Measurements from ENCODE around the gene FBXL7. TPM values are rescaled to one million over a fixed set of nuclear protein-coding genes. Genes with fewer than 3 reads are reported as not detected.

FBXL7 gene
- total and polyA plus RNA-seq, 2 of the 8 experiments (the other 6 are each of a cell fraction or from before 2014, with no cell fraction given): 17.7 to 17.8 TPM

DNA sequence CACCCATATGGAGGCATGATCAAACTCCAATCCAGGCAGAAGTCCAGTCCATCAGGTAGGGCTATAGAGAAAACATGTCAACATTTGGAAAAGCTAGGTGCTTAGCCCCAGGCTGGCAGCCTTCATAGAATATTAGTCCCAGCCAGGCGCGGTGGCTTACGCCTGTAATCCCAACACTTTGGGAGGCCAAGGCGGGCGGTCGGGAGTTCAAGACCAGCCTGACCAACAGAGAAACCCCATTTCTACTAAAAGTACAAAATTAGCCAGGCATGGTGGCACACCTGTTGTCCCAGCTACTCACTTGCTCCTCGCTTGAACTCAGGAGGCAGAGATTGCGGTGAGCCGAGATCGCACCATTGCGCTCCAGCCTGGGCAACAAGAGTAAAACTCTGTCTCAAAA lies 393.9 kb downstream of the FBXL7 start:
- Histone ChIP-seq H3K4me3 (ENCODE audit: extremely low read depth in 1 of 4, insufficient read depth in 2 of 4, low read depth in 3 of 4, low read length in 4 of 4) (no peak overlapping the region), H3K27me3 (replicated peaks in 1 of 4; ENCODE audit: control insufficient read depth in 3 of 4, extremely low read depth in 1 of 4, insufficient read depth in 3 of 4, low read length in 3 of 4) (no peaks in the 10 kb centered on the region), H2BK15ac (ENCODE audit: low read length) (no peak overlapping the region), H3K4ac (replicated peaks; ENCODE audit: insufficient read length, low read depth, low read length) (no peak overlapping the region), H3K27ac (ENCODE audit: low read depth, low read length) (no peak overlapping the region), H4K91ac (replicated peaks; ENCODE audit: insufficient read length, low read length) (no peak overlapping the region), H3K14ac (ENCODE audit: insufficient read length) (no peak overlapping the region), H3K79me2 (ENCODE audit: control insufficient read depth in 1 of 2, insufficient read depth in 2 of 2, low read length in 2 of 2) (0 out of 4 replicates have a peak, but pooled peaks cover 0 to 3% of the 10 kb centered on the region in 2 experiments), H3K36me3 (ENCODE audit: control insufficient read depth in 2 of 4, insufficient read depth in 4 of 4, low read length in 3 of 4) (no peaks in the 10 kb centered on the region; a peak in 1 of 8 replicates), H3K18ac (ENCODE audit: extremely low read depth, low read length) (no peak overlapping the region), H2AFZ (ENCODE audit: low read length) (no peak overlapping the region), H3K9me3 (ENCODE audit: insufficient read depth in 2 of 2, low read depth in 1 of 2, low read length in 1 of 2) (no peaks in the 10 kb centered on the region), H3K4me2 (ENCODE audit: insufficient read depth in 1 of 2, low read depth in 2 of 2, low read length in 2 of 2) (no peak overlapping the region), H3K56ac (replicated peaks; ENCODE audit: insufficient read length, low read depth, low read length) (no peak overlapping the region), H2BK12ac (ENCODE audit: low read depth, low read length) (no peak overlapping the region), H2AK5ac (ENCODE audit: low read depth, low read length) (no peak overlapping the region), H3K79me1 (ENCODE audit: low read depth, low read length) (no peaks in the 10 kb centered on the region; the same call in 1 of the 2 replicates), H3K23ac (ENCODE audit: insufficient read length) (no peak overlapping the region), H2BK5ac (ENCODE audit: low read depth, low read length) (no peak overlapping the region), H4K8ac (ENCODE audit: extremely low read depth, insufficient read depth, low read length) (no peak overlapping the region; the same call in 1 of the 2 replicates), H3K9ac (replicated peaks in 1 of 4; ENCODE audit: extremely low read depth in 1 of 4, low read depth in 3 of 4, low read length in 3 of 4) (no peak overlapping the region), H3K4me1 (replicated peaks in 1 of 4; ENCODE audit: control insufficient read depth in 3 of 4, insufficient read depth in 4 of 4, low read length in 3 of 4) (peaks cover 0 to 4% (median 3%) of the 10 kb centered on the region in 4 experiments; a peak in 3 of 7 replicates), H3K23me2 (ENCODE audit: low read depth, low read length) (no peaks in the 10 kb centered on the region), H4K20me1 (replicated peaks in 1 of 2; ENCODE audit: control insufficient read depth in 1 of 2, insufficient read depth in 2 of 2, low read length in 2 of 2) (no peaks in the 10 kb centered on the region), H2BK120ac (replicated peaks; ENCODE audit: low read depth, low read length) (no peak overlapping the region), H2BK20ac (ENCODE audit: low read length) (no peak overlapping the region), H4K5ac (ENCODE audit: insufficient read length, low read depth, low read length) (no peak overlapping the region)
- DNase-seq (ENCODE audit: low read depth in 1 of 2, low spot score in 2 of 2) (no peak), FAIRE-seq (no peak)
- ChIA-PET CTCF (ENCODE audit: partially characterized antibody) (no interaction called here), POLR2A (ENCODE audit: partially characterized antibody) (no interaction called here)
- WGBS, 2 experiments (ENCODE audit: extremely low coverage in 1 of 2, insufficient coverage in 1 of 2, insufficient read length in 1 of 2, insufficient replicate concordance in 2 of 2, low coverage in 1 of 2, low lambda C conversion rate in 2 of 2, missing lambda C conversion rate in 1 of 2): 92% methylated on average over 11 of the region's 11 CpGs; no CpG with 5 or more reads in 1 of the 2 experiments
- TF ChIP-seq E2F6 (IDR thresholded peaks at IDR 0.05): no peak

All from H1 (cell line).